ENCODE data around the gene GAB4.
A peak's percentile ranks its signal among the peaks of the same experiment; 100 is the strongest.

The GAB4 gene

DNA sequence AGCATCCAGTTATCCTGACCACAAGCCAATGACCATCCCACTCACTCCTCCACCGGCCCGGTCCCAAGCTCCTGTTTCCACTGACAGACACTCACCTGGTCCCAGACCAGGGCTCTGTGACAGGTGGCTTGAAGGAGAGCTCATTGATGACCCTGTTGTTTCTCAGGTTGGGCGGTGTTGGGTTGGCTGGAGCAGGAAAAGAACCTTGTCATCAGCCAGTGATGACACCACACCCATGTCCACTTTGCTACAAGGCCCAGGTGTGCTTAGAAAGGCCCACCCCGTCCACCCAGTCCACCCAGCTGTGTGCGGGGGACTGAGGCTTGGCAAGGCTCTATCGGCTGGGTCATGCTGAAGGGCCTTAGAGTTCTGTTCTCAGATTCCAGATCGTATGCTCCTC, 42.9 kb downstream of the GAB4 start:
- TF ChIP-seq, protein P1, sequence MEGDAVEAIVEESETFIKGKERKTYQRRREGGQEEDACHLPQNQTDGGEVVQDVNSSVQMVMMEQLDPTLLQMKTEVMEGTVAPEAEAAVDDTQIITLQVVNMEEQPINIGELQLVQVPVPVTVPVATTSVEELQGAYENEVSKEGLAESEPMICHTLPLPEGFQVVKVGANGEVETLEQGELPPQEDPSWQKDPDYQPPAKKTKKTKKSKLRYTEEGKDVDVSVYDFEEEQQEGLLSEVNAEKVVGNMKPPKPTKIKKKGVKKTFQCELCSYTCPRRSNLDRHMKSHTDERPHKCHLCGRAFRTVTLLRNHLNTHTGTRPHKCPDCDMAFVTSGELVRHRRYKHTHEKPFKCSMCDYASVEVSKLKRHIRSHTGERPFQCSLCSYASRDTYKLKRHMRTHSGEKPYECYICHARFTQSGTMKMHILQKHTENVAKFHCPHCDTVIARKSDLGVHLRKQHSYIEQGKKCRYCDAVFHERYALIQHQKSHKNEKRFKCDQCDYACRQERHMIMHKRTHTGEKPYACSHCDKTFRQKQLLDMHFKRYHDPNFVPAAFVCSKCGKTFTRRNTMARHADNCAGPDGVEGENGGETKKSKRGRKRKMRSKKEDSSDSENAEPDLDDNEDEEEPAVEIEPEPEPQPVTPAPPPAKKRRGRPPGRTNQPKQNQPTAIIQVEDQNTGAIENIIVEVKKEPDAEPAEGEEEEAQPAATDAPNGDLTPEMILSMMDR (IDR thresholded peaks at IDR 0.05; ENCODE audit: extremely low read depth, missing control alignments) = no peak
- peak; percentile 4 for DNase-seq (ENCODE audit: low spot score)

DNA sequence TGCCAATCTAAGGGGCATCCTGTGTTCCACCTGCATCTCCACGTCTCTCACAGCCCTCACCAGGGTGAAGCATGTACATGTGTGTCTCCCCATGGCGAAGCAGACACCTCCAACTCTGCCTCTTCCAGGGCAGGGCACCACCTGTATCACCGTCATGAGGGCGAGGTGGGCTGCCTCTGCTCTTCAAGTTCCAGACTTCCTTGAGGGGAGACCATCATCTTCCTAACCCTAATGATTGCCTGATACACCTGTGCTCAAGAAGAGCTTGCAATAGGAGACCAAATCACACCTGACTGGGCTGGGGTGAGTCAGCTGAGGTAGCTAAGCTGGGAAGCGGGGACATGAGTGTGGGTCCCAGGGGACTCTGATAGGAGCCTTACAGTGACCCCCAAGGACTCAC, 43.7 kb downstream of the GAB4 start:
- no peak for DNase-seq (ENCODE audit: low spot score)
- TF ChIP-seq, protein P1 (IDR thresholded peaks at IDR 0.05; ENCODE audit: extremely low read depth, missing control alignments) = no peak

DNA sequence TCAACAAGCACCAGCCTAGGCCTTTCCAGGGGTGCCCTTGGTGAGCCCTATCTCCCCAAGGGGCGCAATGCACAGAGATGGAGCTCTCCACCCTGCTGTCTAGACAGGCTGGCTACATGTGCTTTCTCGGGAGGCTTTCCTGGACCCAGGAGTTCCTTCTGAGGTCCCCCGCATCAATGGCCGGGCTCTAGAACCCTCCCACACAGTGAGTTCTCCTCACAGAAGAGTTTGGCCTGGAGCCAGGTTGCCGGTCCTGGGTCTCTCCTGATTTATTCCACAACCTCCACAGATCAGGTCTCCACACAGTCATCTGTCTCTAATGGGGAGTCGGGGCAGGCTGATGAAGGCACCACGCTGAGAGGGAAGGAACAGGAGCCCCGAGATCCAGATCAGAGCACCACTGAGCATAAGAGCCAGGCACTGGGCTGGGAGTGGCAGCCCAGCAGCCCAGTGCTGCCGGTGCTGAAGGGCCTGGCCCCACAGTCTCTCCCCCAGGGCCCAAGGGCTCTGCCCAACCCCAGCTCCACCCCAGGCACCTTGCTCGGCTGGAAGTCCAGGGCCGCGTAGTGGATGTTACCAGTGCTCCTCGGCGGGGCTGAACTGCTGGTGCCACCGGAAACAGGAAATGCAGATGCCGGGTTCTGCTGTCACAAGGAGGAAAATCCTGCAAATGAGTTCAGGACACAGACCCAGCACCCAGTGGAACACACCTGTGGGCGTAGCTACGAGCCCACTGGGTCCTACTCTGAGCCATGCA, 44.7 kb downstream of the GAB4 start:
- TF ChIP-seq, protein P1 (IDR thresholded peaks at IDR 0.05; ENCODE audit: extremely low read depth, missing control alignments) = no peak
- DNase-seq (ENCODE audit: low spot score) = peak; percentile 3

DNA sequence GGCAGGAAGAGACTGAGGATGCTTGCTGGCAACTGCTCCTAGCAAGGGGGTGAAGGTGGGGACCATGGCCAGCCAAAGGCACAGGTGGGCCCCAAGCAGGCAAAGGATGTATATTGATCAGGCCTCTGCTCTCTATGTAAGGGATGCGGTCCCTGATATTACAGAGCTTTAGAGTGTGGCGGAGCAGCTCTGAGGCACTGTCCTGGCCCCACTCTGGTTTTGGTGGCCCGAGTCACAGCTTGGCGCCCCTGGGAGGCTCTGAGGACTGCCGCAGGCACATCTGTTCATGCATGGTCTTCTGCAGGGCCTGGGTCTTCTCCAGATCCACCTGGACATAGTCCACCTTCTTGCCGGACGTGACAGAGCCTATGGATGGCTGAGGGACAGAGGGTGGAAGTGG, 45.5 kb downstream of the GAB4 start:
- TF ChIP-seq, protein P1 (IDR thresholded peaks at IDR 0.05; ENCODE audit: extremely low read depth, missing control alignments) = no peak
- DNase-seq (ENCODE audit: low spot score) = peak; percentile 5

DNA sequence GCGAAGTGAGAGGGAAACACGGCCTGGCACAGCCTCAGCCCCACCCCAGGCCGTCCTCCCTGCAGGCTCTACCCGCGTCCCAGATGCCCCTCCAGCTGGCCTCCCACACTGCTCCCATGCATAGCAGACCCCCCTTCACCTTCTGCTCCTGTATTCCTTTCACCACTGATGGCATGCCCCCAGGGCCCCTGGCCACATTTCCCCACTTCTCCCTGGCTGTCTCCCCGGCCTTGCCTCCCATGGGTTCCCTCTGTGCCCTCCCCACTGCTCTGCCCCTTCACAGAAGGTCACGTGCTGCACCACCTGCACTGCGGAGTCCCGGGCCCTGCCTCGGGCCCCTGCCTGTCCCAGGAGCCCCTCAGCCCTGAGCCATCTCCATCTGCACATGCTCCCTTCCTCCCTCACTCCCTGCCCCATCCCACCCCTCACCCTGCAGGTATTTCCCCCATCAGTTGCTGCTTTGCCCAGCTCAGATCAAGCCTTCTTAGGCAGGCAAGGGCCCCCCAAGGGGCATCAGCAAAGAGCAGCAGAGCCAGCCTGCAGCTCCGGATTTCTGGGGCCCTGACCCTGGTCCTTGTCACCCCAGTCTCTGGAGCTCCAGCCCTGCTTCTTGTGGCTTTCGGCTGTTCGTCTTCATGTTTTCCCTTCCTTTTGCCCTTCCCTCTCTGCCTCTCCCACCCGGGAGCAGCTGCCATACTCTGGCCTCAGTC, 46.4 kb downstream of the GAB4 start:
- TF ChIP-seq, protein P1 (IDR thresholded peaks at IDR 0.05; ENCODE audit: extremely low read depth, missing control alignments) = no peak

DNA sequence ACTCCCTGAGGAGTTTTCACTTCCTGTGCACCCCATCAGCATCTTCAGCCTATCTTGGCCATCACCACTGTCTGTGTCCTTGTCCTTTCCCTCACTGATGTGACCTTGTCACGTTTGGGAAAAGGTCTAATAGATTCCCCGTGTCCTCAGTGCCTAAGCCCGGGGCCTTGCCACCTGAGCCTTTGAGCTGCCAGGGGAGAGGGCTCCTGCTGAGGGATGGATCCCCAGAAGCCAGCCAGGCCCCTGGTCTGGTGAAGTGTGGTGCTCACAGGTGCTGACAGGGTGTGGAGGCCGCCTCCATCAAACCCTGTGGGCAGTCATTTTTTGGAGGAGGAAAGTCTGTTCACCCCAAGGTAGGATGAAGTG, 47.2 kb downstream of the GAB4 start:
- TF ChIP-seq, protein P1 (IDR thresholded peaks at IDR 0.05; ENCODE audit: extremely low read depth, missing control alignments) = no peak

More for the DNA sequence above, 46.4 kb downstream of the GAB4 start:
- DNase-seq (ENCODE audit: low spot score) = peak; percentile 2

DNA sequence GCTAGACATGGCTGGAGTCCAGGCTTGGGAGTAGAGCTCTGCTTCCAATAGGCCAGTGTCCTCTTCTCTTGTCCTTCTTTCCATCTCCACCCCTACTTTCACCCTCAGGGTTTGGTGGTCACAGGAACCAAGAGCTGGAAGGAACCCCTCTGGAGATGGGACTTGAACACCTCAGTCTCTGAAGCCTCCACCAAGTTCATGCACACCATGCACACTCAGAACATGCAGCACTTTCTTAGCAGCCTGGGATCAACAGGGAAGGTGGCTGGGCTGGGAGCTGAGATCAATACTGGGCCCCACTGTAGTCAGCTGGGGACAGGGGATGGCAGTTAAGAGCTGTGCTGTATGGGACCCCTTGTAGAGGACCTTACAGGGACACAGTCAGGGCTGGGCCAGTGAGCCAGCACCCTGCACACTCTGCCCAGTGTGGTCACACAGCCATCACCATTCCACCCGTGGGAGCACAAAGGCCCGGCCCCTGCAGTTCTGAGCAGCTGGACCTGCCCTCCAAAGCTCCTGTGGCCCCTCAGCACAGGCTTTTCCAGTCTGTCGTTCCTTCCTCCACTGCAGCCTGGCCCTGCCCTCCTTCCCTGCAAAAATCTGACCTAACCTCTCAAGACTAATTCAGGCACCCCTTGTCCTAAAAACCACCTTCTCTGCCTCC, 47.7 kb downstream of the GAB4 start:
- TF ChIP-seq, protein P1 (IDR thresholded peaks at IDR 0.05; ENCODE audit: extremely low read depth, missing control alignments) = no peak
- peak; percentile 3 for DNase-seq (ENCODE audit: low spot score)

More for the DNA sequence above, 47.2 kb downstream of the GAB4 start:
- peak; percentile 7 for DNase-seq (ENCODE audit: low spot score)
